ENCODE data around the gene SARDH. TPM values are rescaled to one million over a fixed set of nuclear protein-coding genes. Genes with fewer than 3 reads are reported as not detected.

Gene SARDH
- total and polyA plus RNA-seq, 2 of the 8 experiments (the other 6 are each of a cell fraction or from before 2014, with no cell fraction given) = 6.4 to 7.4 TPM

DNA sequence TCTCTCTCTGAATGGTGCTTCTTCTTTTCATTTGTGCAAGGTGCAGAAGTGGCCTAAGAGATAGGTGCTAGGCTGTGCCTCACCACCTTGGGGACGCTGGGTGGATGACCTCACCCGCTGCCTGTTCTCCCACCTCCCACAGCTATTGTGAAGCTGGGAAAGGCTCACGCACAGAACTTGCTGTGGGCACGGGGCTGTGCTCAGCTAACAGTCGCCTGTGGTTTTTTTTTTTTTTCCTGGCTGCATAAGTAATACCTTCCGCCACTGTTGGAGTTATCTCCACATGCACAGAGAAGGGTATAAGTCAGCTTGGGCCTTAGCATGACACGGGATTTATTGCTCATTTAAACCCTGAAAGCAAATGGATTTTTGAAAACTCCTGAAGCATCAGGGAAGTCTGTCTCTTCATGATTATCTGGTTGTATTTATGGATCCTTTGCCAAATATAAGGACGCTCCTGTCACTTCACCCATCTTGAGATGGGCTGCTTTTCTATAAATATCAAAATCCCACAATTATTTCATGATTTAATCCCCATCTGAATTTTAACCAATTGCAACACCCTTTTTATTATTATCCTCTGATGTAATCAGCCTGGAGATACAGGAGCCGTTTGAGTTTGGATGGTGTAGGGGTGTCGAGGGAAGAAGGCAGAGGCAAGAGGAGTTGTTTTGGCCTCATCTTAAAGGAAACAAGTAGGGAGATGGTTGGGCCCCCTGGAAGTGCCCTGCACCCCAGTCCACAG lies 93.0 kb downstream of the SARDH start:
- H2AFZ ChIP-seq (ENCODE audit: low read length) = no peak overlapping the region
- H4K91ac ChIP-seq (replicated peaks; ENCODE audit: insufficient read length, low read length) = no peak overlapping the region
- 0 out of 2 replicates have a peak, but pooled peaks cover 1% of the 10 kb centered on the region for H3K23me2 ChIP-seq (ENCODE audit: low read depth, low read length)
- H3K4me1 ChIP-seq (replicated peaks in 1 of 4; ENCODE audit: control insufficient read depth in 3 of 4, insufficient read depth in 4 of 4, low read length in 3 of 4) = peaks cover 0 to 5% (median 0%) of the 10 kb centered on the region in 4 experiments; a peak in 2 of 7 replicates
- TF ChIP-seq KDM5A (IDR thresholded peaks at IDR 0.05; ENCODE audit: low read length) = no peak
- no peak for TF ChIP-seq POLR2AphosphoS5 (IDR thresholded peaks at IDR 0.05; ENCODE audit: low read depth, low read length)
- TF ChIP-seq, protein P1, sequence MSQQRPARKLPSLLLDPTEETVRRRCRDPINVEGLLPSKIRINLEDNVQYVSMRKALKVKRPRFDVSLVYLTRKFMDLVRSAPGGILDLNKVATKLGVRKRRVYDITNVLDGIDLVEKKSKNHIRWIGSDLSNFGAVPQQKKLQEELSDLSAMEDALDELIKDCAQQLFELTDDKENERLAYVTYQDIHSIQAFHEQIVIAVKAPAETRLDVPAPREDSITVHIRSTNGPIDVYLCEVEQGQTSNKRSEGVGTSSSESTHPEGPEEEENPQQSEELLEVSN (IDR thresholded peaks at IDR 0.05) = no peak
- no peak for TF ChIP-seq RAD21 (IDR thresholded peaks at IDR 0.05 in 1 of 2, conservative IDR thresholded peaks at IDR 0.05 in 1 of 2; ENCODE audit: low read depth in 2 of 2, low read length in 2 of 2)
- TF ChIP-seq CHD2 (IDR thresholded peaks at IDR 0.05; ENCODE audit: low read length) = no peak
- TF ChIP-seq, protein P2, sequence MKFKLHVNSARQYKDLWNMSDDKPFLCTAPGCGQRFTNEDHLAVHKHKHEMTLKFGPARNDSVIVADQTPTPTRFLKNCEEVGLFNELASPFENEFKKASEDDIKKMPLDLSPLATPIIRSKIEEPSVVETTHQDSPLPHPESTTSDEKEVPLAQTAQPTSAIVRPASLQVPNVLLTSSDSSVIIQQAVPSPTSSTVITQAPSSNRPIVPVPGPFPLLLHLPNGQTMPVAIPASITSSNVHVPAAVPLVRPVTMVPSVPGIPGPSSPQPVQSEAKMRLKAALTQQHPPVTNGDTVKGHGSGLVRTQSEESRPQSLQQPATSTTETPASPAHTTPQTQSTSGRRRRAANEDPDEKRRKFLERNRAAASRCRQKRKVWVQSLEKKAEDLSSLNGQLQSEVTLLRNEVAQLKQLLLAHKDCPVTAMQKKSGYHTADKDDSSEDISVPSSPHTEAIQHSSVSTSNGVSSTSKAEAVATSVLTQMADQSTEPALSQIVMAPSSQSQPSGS (IDR thresholded peaks at IDR 0.05; ENCODE audit: low read length) = no peak
- TF ChIP-seq CBX8 (IDR thresholded peaks at IDR 0.05; ENCODE audit: borderline replicate concordance, low read depth, low read length) = no peak
- no peak for TF ChIP-seq CREB1 (IDR thresholded peaks at IDR 0.05)
- H3K14ac ChIP-seq (ENCODE audit: insufficient read length) = no peak overlapping the region
- no peaks in the 10 kb centered on the region for H3K36me3 ChIP-seq (ENCODE audit: control insufficient read depth in 2 of 4, insufficient read depth in 4 of 4, low read length in 3 of 4)
- no peaks in the 10 kb centered on the region for H3K79me2 ChIP-seq (ENCODE audit: control insufficient read depth in 1 of 2, insufficient read depth in 2 of 2, low read length in 2 of 2)
- no peak overlapping the region for H3K4me3 ChIP-seq (ENCODE audit: extremely low read depth in 1 of 4, insufficient read depth in 2 of 4, low read depth in 3 of 4, low read length in 4 of 4)
- H3K23ac ChIP-seq (ENCODE audit: insufficient read length) = no peak overlapping the region
- no peaks in the 10 kb centered on the region; the same call in 1 of the 2 replicates for H3K79me1 ChIP-seq (ENCODE audit: low read depth, low read length)
- WGBS, 2 experiments (ENCODE audit: extremely low coverage in 1 of 2, insufficient coverage in 1 of 2, insufficient read length in 1 of 2, insufficient replicate concordance in 2 of 2, low coverage in 1 of 2, low lambda C conversion rate in 2 of 2, missing lambda C conversion rate in 1 of 2) = 85% methylated on average over 10 of the region's 10 CpGs; no CpG with 5 or more reads in 1 of the 2 experiments
- CTCF ChIA-PET (ENCODE audit: partially characterized antibody) = interaction anchor here (0.6 to 1.4 kb wide), 5 partner anchors 14 to 1429 kb away, joined by 3 to 4 read pairs (median 3); no protein-coding TSS in a partner anchor
- H3K9me3 ChIP-seq (ENCODE audit: insufficient read depth in 2 of 2, low read depth in 1 of 2, low read length in 1 of 2) = no peaks in the 10 kb centered on the region
- H3K4me2 ChIP-seq (ENCODE audit: insufficient read depth in 1 of 2, low read depth in 2 of 2, low read length in 2 of 2) = no peak overlapping the region
- no peak overlapping the region for H2BK12ac ChIP-seq (ENCODE audit: low read depth, low read length)
- POLR2A ChIA-PET (ENCODE audit: partially characterized antibody) = interaction anchor here (0.6 to 1.5 kb wide), 2 partner anchors 11 to 30 kb away, joined by 3 to 7 read pairs; no protein-coding TSS in a partner anchor
- no peak overlapping the region for H3K27ac ChIP-seq (ENCODE audit: low read depth, low read length)
- H2BK120ac ChIP-seq (replicated peaks; ENCODE audit: low read depth, low read length) = no peak overlapping the region
- no peak overlapping the region for H2BK20ac ChIP-seq (ENCODE audit: low read length)
- H3K18ac ChIP-seq (ENCODE audit: extremely low read depth, low read length) = no peak overlapping the region
- no peak for DNase-seq (ENCODE audit: low read depth in 1 of 2, low spot score in 2 of 2)
- H2BK5ac ChIP-seq (ENCODE audit: low read depth, low read length) = no peak overlapping the region
- no peak overlapping the region for H3K9ac ChIP-seq (replicated peaks in 1 of 4; ENCODE audit: extremely low read depth in 1 of 4, low read depth in 3 of 4, low read length in 3 of 4)
- H4K5ac ChIP-seq (ENCODE audit: insufficient read length, low read depth, low read length) = no peak overlapping the region
- H4K20me1 ChIP-seq (replicated peaks in 1 of 2; ENCODE audit: control insufficient read depth in 1 of 2, insufficient read depth in 2 of 2, low read length in 2 of 2) = no peaks in the 10 kb centered on the region
- no peak overlapping the region for H2AK5ac ChIP-seq (ENCODE audit: low read depth, low read length)
- H2BK15ac ChIP-seq (ENCODE audit: low read length) = no peak overlapping the region
- H3K27me3 ChIP-seq (replicated peaks in 1 of 4; ENCODE audit: control insufficient read depth in 3 of 4, extremely low read depth in 1 of 4, insufficient read depth in 3 of 4, low read length in 3 of 4) = no peaks in the 10 kb centered on the region
- no peak overlapping the region for H4K8ac ChIP-seq (ENCODE audit: extremely low read depth, insufficient read depth, low read length)
- no peak overlapping the region for H3K4ac ChIP-seq (replicated peaks; ENCODE audit: insufficient read length, low read depth, low read length)
- no peak overlapping the region for H3K56ac ChIP-seq (replicated peaks; ENCODE audit: insufficient read length, low read depth, low read length)
- no peak for FAIRE-seq
